Transverse colon (tissue), 4 donors: ENCODE measurements around the gene ZNF470. TPM values are rescaled to one million over a fixed set of nuclear protein-coding genes. Genes with fewer than 3 reads are reported as not detected.
A peak's percentile ranks its signal among the peaks of the same experiment; 100 is the strongest.

Experiments used
- DNase-seq: peaks from one replicate; pipeline ENCODE4 v3.0.0-alpha.2; 2019
- H3K27ac ChIP-seq, 4 donors: fragments of 200-600 bp; sonication (generic); 2 replicates each; pipeline ENCODE4 v1.5.1; 2016 to 2018; ENCODE audit warnings: inconsistent platforms in 4 of 4
- H3K27me3 ChIP-seq: fragments of 200-600 bp; sonication (generic); 2 replicates; pipeline ENCODE4 v1.5.1; 2017; ENCODE audit warnings: inconsistent platforms
- H3K36me3 ChIP-seq, 4 donors: fragments of 200-600 bp; sonication (generic); 2 replicates each; pipeline ENCODE4 v1.5.1; 2017 to 2019; ENCODE audit warnings: inconsistent platforms in 4 of 4
- H3K4me1 ChIP-seq, 4 donors: fragments of 200-600 bp; sonication (generic); 2 replicates each; pipeline ENCODE4 v1.5.1; 2017 to 2020; ENCODE audit warnings: inconsistent platforms in 4 of 4
- H3K4me3 ChIP-seq, 4 donors: fragments of 200-600 bp; sonication (generic); 1 replicate in 1 of 4; 2 replicates in 3 of 4; pipeline versions ENCODE4 v1.5.1 to v1.6.1; 2017 to 2019; ENCODE audit warnings: inconsistent platforms in 4 of 4
- H3K9me3 ChIP-seq, 2 donors: fragments of 200-600 bp; sonication (generic); 2 replicates each; pipeline ENCODE4 v1.5.1; 2017 to 2019; ENCODE audit warnings: inconsistent platforms in 2 of 2
- EP300 ChIP-seq: sonication (generic); formaldehyde crosslinking; IDR thresholded peaks from one replicate; pipeline ENCODE4 v1.6.1; 2017; ENCODE audit warnings: antibody characterized with exemption, low read depth
- POLR2A ChIP-seq: fragments of 450-650 bp; IDR thresholded peaks from one replicate; pipeline ENCODE4 v1.6.1; 2016; ENCODE audit warnings: antibody characterized with exemption, mild to moderate bottlenecking, moderate library complexity
- POLR2AphosphoS5 ChIP-seq, 3 donors: sonication (generic); formaldehyde crosslinking; IDR thresholded peaks; one replicate each; pipeline ENCODE4 v1.6.1; 2016; ENCODE audit warnings: antibody characterized with exemption in 3 of 3
- WGBS, 2 donors: methylation state at CpG; one replicate each; pipeline ENCODE4 v1.1.5; 2018; ENCODE audit warnings: low coverage in 1 of 2; 5-methylcytosine and 5-hydroxymethylcytosine counted together
- in situ Hi-C, 4 donors: fragments of 200-750 bp; cut with MboI; loops; one replicate each; pipeline versions ENCODE4 v1.15.0 to v1.15.1; 2017; ENCODE audit warnings: low sequenced_read_pairs in 3 of 4, low pct_ligation_motif_present in 1 of 4, low pct_unique_long_range_greater_than_20kb in 1 of 4
- intact Hi-C: fragments of 100-400 bp; cut with DNase I; formaldehyde crosslinking; loops from one replicate; pipeline ENCODE4 v1.15.1; 2023; ENCODE audit warnings: low total_unique reads
- total RNA-seq, 4 donors: library from RNA; depleted of rRNA; stranded (reverse); fragments of >200 nt; gene quantifications; one replicate each; pipeline ENCODE4 v1.1.0, GENCODE V29; 2016
- TF ChIP-seq, protein P1 (sequence below), 5 experiments: fragments of 200-600 bp in 3 of 5; fragments of 450-650 bp in 2 of 5; sonication (generic) in 3 of 5; IDR thresholded peaks; 1 replicate in 2 of 5; 2 replicates in 3 of 5; pipeline ENCODE4 v1.5.1; 2016 to 2017; ENCODE audit warnings: antibody characterized with exemption in 5 of 5, inconsistent platforms in 3 of 5, mild to moderate bottlenecking in 2 of 5, moderate library complexity in 1 of 5

Gene ZNF470
- total RNA-seq, 4 donors from 2014 or later, result 0.37 to 5.6 (median 1.5) TPM

DNA sequence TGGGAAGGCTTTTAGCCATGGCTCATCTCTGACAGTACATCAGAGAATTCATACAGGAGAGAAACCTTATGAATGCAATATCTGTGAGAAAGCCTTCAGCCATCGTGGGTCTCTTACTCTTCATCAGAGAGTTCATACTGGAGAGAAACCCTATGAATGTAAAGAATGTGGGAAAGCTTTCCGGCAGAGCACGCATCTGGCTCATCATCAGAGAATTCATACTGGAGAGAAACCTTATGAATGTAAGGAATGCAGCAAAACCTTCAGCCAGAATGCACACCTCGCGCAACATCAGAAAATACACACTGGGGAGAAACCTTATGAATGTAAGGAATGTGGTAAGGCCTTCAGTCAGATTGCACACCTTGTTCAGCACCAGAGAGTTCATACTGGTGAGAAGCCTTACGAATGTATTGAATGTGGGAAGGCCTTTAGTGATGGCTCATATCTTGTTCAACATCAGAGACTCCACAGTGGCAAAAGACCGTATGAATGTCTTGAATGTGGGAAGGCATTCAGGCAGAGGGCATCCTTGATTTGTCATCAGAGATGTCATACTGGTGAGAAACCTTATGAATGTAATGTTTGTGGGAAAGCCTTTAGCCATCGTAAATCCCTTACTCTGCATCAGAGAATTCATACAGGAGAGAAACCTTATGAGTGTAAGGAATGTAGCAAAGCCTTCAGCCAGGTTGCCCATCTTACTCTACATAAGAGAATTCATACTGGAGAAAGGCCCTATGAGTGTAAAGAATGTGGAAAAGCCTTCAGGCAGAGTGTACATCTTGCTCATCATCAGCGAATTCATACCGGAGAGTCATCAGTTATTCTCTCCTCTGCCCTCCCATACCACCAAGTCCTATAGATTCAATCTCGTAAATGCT is 10.7 kb downstream of the ZNF470 start:
- no peak overlapping the region for H3K4me3 ChIP-seq
- 91 to 96% methylated on average over 7 to 11 of the region's 11 CpGs for WGBS, 2 donors
- intact Hi-C loops, result no loop called here
- H3K27ac ChIP-seq, result no peak overlapping the region
- no peaks in the 10 kb centered on the region for H3K4me1 ChIP-seq
- peaks cover 99 to 100% of the 10 kb centered on the region in 2 donors for H3K9me3 ChIP-seq
- peaks cover 0 to 52% (median 23%) of the 10 kb centered on the region in 4 donors for H3K36me3 ChIP-seq
- in situ Hi-C loops, result no loop called here
- H3K27me3 ChIP-seq, result no peaks in the 10 kb centered on the region
- DNase-seq, result no peak
- TF ChIP-seq POLR2A (no peak), EP300 (no peak), POLR2AphosphoS5 (IDR thresholded peaks at IDR 0.05) (no peak)
- TF ChIP-seq, protein P1, sequence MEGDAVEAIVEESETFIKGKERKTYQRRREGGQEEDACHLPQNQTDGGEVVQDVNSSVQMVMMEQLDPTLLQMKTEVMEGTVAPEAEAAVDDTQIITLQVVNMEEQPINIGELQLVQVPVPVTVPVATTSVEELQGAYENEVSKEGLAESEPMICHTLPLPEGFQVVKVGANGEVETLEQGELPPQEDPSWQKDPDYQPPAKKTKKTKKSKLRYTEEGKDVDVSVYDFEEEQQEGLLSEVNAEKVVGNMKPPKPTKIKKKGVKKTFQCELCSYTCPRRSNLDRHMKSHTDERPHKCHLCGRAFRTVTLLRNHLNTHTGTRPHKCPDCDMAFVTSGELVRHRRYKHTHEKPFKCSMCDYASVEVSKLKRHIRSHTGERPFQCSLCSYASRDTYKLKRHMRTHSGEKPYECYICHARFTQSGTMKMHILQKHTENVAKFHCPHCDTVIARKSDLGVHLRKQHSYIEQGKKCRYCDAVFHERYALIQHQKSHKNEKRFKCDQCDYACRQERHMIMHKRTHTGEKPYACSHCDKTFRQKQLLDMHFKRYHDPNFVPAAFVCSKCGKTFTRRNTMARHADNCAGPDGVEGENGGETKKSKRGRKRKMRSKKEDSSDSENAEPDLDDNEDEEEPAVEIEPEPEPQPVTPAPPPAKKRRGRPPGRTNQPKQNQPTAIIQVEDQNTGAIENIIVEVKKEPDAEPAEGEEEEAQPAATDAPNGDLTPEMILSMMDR (IDR thresholded peaks at IDR 0.05), result no peak

GRCh38 chr19:56594446-56594782 is 27.1 kb downstream of the ZNF470 start:
- H3K27ac ChIP-seq, result no peak overlapping the region
- no peak for DNase-seq
- peak overlapping the region in 2 of 4 donors; percentile 84 to 93 for H3K4me3 ChIP-seq
- H3K9me3 ChIP-seq, result no peaks in the 10 kb centered on the region
- peaks cover 0 to 11% (median 8%) of the 10 kb centered on the region in 4 donors for H3K4me1 ChIP-seq
- in situ Hi-C loops (no loop called here), intact Hi-C loops (no loop called here)
- H3K36me3 ChIP-seq, result peaks cover 0 to 6% (median 0%) of the 10 kb centered on the region in 4 donors
- no peaks in the 10 kb centered on the region for H3K27me3 ChIP-seq
- 62 to 65% methylated on average over 4 of the region's 4 CpGs for WGBS, 2 donors
- TF ChIP-seq EP300, result no peak
- TF ChIP-seq POLR2AphosphoS5 (IDR thresholded peaks at IDR 0.05), result no peak
- TF ChIP-seq, protein P1 (IDR thresholded peaks at IDR 0.05), result no peak
- TF ChIP-seq POLR2A, result no peak

DNA sequence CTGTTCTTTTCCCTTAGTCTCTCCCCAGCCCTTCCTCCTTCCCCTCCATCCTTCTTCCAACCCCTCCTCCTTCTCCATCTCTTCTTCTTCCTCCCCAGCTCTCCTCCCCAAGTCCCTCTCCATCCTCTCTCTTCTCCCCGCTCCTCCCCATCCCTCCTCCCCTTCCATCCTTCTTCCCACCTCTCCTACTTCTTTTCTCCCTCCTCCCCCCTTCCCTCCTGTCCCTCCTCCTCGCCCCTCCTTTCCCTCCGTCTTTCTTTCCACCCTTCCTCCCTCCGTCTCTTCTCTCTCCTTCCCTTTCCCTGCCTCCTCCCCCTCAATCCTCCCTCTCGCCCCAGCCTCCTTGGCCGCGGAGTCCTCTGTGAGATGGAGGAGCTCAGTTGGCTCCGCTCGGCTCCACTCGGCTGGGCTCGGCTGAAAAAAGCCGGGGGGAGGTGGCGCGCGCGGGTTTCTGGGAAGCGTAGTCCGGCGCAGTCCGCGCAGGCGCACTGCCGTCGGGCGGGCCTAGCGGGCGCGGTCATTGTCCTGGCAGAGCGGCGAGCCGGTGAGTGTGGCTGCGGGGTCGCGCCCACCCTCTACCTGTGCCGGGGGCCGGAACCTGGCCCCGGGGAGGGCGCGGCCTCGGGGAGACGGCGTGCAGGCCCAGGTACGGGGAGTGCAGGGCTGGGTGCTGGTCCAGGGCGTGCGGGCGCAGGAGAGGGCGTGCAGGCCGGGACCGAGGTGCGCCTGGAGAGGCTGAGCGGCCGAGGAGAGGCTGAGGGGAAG is 27.7 kb downstream of the ZNF470 start, which contains the start of gene ZNF71:
Gene ZNF71, plus strand, starts transcription at position 520 of the 765 bp plus-strand sequence. CDS start 6,257 bp downstream, outside the sequence.
- H3K27ac ChIP-seq, result peak within 1 kb of the TSS; percentile 59 to 80 (median 76)
- in situ Hi-C loops (no loop called here), intact Hi-C loops (no loop called here)
- peaks cover 0 to 6% (median 0%) of the 10 kb centered on the region in 4 donors for H3K36me3 ChIP-seq
- 1% methylated on average over 27 of the region's 52 CpGs; no CpG with 5 or more reads in 1 of the 2 donors for WGBS, 2 donors
- H3K27me3 ChIP-seq, result no peaks in the 10 kb centered on the region
- peak within 1 kb of the TSS; percentile 82 to 93 (median 88) for H3K4me3 ChIP-seq
- H3K9me3 ChIP-seq, result no peaks in the 10 kb centered on the region
- H3K4me1 ChIP-seq, result peaks cover 0 to 11% (median 8%) of the 10 kb centered on the region in 4 donors
- peak; percentile 91 for DNase-seq
- TF ChIP-seq, protein P1 (IDR thresholded peaks at IDR 0.05), result no peak
- TF ChIP-seq POLR2AphosphoS5 (IDR thresholded peaks at IDR 0.05) (peak in 1 of 3 donors; percentile 4), POLR2A (no peak)

- no peak for TF ChIP-seq POLR2AphosphoS5 (IDR thresholded peaks at IDR 0.05)
- no peak for TF ChIP-seq EP300
- TF ChIP-seq, protein P1 (IDR thresholded peaks at IDR 0.05), result no peak
- TF ChIP-seq POLR2A, result no peak
- peaks cover 0 to 11% (median 8%) of the 10 kb centered on the region in 4 donors for H3K4me1 ChIP-seq
- no peaks in the 10 kb centered on the region for H3K27me3 ChIP-seq
- no peaks in the 10 kb centered on the region for H3K9me3 ChIP-seq
- in situ Hi-C loops (no loop called here), intact Hi-C loops (no loop called here)
- H3K27ac ChIP-seq, result peak overlapping the region; percentile 59 to 80 (median 76)
- peaks cover 0 to 6% (median 0%) of the 10 kb centered on the region in 4 donors for H3K36me3 ChIP-seq
- WGBS, 2 donors, result 3% methylated on average over 4 of the region's 4 CpGs
- no peak for DNase-seq
- peak overlapping the region; percentile 82 to 93 (median 88) for H3K4me3 ChIP-seq
Observed at GRCh38 chr19:56595548-56595899, 28.3 kb downstream of the ZNF470 start.
